ENCODE measurements around the gene ADGRD1. TPM values are rescaled to one million over a fixed set of nuclear protein-coding genes. Genes with fewer than 3 reads are reported as not detected.
A peak's percentile ranks its signal among the peaks of the same experiment; 100 is the strongest.

ADGRD1 gene
- total RNA-seq, 1 donor from 2014 or later = 35.8 TPM

DNA sequence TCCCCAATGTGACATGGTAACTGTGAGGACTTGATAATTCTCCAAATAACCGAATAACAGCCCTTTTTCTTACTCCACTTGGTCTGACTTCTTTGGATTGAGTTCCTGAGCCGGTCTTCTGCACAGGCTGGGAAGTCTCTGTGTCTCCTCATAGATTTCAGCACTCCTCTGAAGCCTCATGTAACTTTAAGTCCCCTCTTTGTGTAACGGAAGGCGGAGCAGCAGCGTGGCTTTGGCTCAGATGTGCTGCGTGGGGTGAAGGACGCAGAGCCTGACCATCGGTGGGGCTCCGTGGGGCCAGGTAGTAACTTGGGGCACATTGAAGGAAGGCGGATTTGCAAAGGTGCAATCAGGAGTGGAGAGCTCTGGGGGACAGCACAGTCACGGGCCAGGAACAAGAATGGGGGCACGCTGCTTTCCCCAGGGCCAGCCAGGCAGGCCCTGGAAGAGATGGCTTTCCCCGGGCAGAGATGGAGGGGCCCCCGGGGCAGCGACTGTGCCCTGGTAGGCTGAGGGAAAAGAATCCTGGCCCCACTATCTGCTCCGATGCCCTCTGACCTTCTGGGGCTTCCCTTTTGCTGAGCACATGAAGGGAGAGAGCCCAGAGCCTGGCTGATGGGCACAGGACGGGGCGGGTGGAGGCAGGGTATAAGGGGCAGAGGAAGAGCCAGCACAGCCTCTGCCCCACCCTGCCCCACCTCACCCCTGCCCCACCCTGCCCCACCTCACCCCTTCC is 56.9 kb downstream of the ADGRD1 start:
- no peak for TF ChIP-seq POLR2A (IDR thresholded peaks at IDR 0.05)
- TF ChIP-seq, protein P1, sequence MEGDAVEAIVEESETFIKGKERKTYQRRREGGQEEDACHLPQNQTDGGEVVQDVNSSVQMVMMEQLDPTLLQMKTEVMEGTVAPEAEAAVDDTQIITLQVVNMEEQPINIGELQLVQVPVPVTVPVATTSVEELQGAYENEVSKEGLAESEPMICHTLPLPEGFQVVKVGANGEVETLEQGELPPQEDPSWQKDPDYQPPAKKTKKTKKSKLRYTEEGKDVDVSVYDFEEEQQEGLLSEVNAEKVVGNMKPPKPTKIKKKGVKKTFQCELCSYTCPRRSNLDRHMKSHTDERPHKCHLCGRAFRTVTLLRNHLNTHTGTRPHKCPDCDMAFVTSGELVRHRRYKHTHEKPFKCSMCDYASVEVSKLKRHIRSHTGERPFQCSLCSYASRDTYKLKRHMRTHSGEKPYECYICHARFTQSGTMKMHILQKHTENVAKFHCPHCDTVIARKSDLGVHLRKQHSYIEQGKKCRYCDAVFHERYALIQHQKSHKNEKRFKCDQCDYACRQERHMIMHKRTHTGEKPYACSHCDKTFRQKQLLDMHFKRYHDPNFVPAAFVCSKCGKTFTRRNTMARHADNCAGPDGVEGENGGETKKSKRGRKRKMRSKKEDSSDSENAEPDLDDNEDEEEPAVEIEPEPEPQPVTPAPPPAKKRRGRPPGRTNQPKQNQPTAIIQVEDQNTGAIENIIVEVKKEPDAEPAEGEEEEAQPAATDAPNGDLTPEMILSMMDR (IDR thresholded peaks at IDR 0.05) = no peak
- TF ChIP-seq POLR2AphosphoS5 (IDR thresholded peaks at IDR 0.05; ENCODE audit: insufficient read depth in 1 of 2, low read depth in 1 of 2) = no peak
- DNase-seq (ENCODE audit: extremely low spot score in 2 of 2) = no peak
- intact Hi-C loops (cut with DNase I) = no loop called here
- H3K9me3 ChIP-seq = no peaks in the 10 kb centered on the region
- peaks cover 23% of the 10 kb centered on the region for H3K4me1 ChIP-seq
- no peaks in the 10 kb centered on the region for H3K27me3 ChIP-seq
- no peaks in the 10 kb centered on the region for H3K36me3 ChIP-seq
- H3K27ac ChIP-seq = peak overlapping the region; percentile 74
- no peak overlapping the region for H3K4me3 ChIP-seq

DNA sequence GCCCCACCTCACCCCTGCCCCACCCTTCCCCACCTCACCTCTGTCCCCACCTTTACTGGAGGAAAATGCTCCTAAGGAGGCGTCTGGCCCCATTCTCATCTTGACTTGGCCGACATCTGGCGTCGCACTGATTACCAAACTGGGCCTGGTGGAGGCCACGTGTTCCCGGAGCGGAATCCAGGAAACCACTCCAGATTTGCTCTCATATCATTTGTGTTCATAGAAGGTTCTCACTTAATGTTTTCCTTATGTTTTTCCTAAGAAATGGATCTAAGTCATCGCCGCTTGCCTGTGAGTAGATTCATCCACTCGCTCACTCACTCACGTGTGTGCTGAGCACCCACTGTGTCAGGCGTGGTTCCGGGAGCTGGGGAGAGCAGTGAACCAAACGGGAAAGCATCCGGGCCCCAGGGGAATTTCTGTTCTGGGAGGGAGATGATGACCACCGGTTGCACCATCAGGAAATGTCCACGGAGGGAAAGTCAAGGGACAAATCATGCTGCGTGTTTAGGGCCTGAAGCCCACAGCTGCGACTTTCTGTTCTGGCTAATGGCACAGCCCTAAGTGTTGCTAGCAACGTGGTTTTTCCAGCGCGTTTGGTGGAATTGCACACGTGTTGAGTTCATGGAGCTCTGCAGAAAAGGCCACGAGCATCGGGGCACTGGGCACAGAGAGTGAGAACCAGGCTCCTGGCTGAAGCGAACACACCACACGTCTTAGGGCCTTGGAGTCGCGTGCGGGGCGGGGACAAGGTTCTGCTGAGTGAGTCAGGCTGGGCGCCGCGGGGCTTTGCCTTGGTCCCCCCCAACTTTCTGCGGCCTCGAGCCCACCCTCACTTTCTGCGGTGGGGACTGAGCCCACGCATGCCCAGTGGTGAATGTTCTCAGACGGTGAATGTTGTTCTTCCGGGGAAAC is 57.7 kb downstream of the ADGRD1 start:
- no peak for DNase-seq (ENCODE audit: extremely low spot score in 2 of 2)
- Histone ChIP-seq H3K4me1 (peaks cover 21% of the 10 kb centered on the region), H3K9me3 (no peaks in the 10 kb centered on the region), H3K36me3 (no peaks in the 10 kb centered on the region), H3K27me3 (no peaks in the 10 kb centered on the region), H3K4me3 (no peak overlapping the region), H3K27ac (peak overlapping the region; percentile 74)
- intact Hi-C loops (cut with DNase I) = no loop called here
- TF ChIP-seq, protein P1 (IDR thresholded peaks at IDR 0.05) = no peak
- peak in 1 of 2 donors; percentile 66 for TF ChIP-seq POLR2AphosphoS5 (IDR thresholded peaks at IDR 0.05; ENCODE audit: insufficient read depth in 1 of 2, low read depth in 1 of 2)

DNA sequence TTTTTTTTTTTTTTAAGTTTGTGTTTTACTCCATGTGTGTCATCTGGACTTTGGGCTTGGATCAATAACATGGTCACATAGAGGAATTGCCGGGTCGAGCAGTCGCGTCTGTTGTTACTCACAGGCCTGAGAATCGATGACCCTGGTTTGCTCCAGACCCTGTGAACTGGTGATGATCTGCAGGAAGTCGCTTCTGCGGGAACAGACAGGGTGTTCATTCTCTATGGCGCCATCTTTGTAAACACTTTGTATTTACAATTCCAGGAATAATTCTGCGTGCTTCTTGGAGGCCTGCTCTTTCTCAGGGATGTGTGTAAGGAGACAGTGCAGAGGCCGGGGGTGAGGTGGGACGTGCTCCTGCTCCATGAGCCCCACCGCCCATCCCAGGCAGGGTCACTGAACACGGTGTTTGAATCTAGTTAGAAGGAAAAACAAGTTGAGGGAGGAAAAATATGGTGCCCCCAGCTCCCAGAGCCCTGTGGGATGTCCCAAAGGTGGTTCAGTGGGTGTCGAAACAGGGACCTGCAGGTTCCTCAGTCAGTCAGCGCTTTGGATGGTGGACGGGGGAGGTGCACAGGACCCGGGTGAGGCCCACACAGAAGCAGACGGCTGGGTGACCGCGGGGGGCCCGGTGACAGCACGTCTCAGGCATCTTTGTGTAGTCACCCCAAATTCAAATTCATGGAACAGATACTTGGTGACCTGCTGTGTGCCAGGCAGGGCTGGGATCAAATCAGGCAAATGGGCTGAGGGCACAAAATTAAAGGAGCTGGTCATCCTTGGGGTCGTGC is 58.8 kb downstream of the ADGRD1 start:
- H3K4me3 ChIP-seq = no peak overlapping the region
- no peaks in the 10 kb centered on the region for H3K9me3 ChIP-seq
- intact Hi-C loops (cut with DNase I) = no loop called here
- H3K4me1 ChIP-seq = peaks cover 11% of the 10 kb centered on the region
- TF ChIP-seq POLR2AphosphoS5 (IDR thresholded peaks at IDR 0.05; ENCODE audit: insufficient read depth in 1 of 2, low read depth in 1 of 2) (no peak), POLR2A (IDR thresholded peaks at IDR 0.05) (no peak)
- TF ChIP-seq, protein P1 (IDR thresholded peaks at IDR 0.05) = no peak
- no peak overlapping the region for H3K27ac ChIP-seq
- H3K36me3 ChIP-seq = no peaks in the 10 kb centered on the region
- no peak for DNase-seq (ENCODE audit: extremely low spot score in 2 of 2)
- H3K27me3 ChIP-seq = no peaks in the 10 kb centered on the region

DNA sequence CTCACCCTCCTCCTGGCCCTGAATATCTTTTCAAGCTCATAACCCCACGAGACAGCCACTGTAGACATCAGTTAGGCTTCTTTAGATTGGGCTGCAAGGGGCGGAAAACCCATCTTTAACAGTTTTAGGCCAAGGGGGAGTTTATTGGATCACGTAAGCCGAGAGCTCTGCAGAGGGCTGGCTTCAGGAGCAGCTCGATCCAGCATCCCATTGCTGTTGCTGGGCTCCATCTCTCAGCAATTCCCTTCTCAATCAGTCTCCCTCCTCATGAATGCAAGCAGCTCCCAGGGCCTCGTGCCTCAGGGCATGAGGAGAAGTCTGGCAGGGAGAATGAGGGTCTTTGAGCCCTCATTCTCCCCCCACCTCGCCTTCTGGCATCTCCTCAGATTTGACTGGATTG is 59.4 kb downstream of the ADGRD1 start:
- Histone ChIP-seq H3K4me3 (no peak overlapping the region), H3K9me3 (no peaks in the 10 kb centered on the region), H3K36me3 (no peaks in the 10 kb centered on the region), H3K4me1 (peaks cover 6% of the 10 kb centered on the region), H3K27ac (no peak overlapping the region), H3K27me3 (no peaks in the 10 kb centered on the region)
- intact Hi-C loops (cut with DNase I) = no loop called here
- DNase-seq (ENCODE audit: extremely low spot score in 2 of 2) = no peak
- TF ChIP-seq POLR2AphosphoS5 (IDR thresholded peaks at IDR 0.05; ENCODE audit: insufficient read depth in 1 of 2, low read depth in 1 of 2) (no peak), POLR2A (IDR thresholded peaks at IDR 0.05) (no peak)
- TF ChIP-seq, protein P1 (IDR thresholded peaks at IDR 0.05) = no peak

All from vagina (tissue), 2 donors.